KG1 (cell line): Measurements from ENCODE around the gene MYNN.

Experiments
- DNase-seq: peaks from one replicate; lab custom pipeline; 2025; lab: John Stamatoyannopoulos, UW

MYNN gene

GRCh38 chr3:169827712-169828111 lies 54.5 kb downstream of the MYNN start:
- no peak for DNase-seq

GRCh38 chr3:169835533-169835932 lies 62.3 kb downstream of the MYNN start:
- no peak for DNase-seq

- no peak for DNase-seq
Observed at GRCh38 chr3:169836078-169836941, 63.1 kb downstream of the MYNN start.

- no peak for DNase-seq
Observed at GRCh38 chr3:169836942-169837275, 63.7 kb downstream of the MYNN start.

- DNase-seq, result no peak
Observed at GRCh38 chr3:169838511-169839030, 65.4 kb downstream of the MYNN start.
